ENCODE results near the gene E2F8.
"Not testable (repeated sequence)": the region's sequence is repeated elsewhere in the genome, so short reads cannot be mapped to it uniquely, and the experiment has no call there.

E2F8 gene, protein sequence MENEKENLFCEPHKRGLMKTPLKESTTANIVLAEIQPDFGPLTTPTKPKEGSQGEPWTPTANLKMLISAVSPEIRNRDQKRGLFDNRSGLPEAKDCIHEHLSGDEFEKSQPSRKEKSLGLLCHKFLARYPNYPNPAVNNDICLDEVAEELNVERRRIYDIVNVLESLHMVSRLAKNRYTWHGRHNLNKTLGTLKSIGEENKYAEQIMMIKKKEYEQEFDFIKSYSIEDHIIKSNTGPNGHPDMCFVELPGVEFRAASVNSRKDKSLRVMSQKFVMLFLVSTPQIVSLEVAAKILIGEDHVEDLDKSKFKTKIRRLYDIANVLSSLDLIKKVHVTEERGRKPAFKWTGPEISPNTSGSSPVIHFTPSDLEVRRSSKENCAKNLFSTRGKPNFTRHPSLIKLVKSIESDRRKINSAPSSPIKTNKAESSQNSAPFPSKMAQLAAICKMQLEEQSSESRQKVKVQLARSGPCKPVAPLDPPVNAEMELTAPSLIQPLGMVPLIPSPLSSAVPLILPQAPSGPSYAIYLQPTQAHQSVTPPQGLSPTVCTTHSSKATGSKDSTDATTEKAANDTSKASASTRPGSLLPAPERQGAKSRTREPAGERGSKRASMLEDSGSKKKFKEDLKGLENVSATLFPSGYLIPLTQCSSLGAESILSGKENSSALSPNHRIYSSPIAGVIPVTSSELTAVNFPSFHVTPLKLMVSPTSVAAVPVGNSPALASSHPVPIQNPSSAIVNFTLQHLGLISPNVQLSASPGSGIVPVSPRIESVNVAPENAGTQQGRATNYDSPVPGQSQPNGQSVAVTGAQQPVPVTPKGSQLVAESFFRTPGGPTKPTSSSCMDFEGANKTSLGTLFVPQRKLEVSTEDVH

GRCh38 chr11:19240420-19241259 is at the start of gene E2F8:
Gene E2F8 (minus strand): TSS chr11:19240945. CDS start chr11:19240121, 824 bp downstream.
- in situ Hi-C loops (cut with MboI; ENCODE audit: low sequenced_read_pairs) = no loop called here

DNA sequence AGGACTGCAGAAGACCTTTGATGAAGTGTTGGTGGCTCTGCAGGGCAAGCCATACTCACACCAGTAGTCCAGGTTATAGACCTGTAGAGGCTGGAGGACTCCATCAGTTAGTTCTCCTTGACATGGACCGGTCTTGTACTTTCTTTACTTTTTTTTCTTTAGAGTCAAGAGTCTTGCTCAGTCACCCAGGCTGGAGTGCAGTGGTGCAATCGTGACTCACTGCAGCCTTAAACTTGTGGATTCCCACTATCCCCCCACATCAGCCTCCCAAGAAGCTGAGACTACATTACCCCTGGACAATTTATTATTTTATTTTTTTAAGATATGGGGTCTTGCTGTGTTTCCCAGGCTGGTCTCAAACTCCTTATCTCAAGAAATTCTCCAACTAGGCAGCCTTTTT is 49.6 kb upstream of the E2F8 start:
- in situ Hi-C loops (cut with MboI; ENCODE audit: low sequenced_read_pairs) = no loop called here

GRCh38 chr11:19288256-19288655 is 47.5 kb upstream of the E2F8 start:
- in situ Hi-C loops (cut with MboI; ENCODE audit: low sequenced_read_pairs) = no loop called here

- in situ Hi-C loops (cut with MboI; ENCODE audit: low sequenced_read_pairs) = no loop called here
These were observed 45.7 kb upstream of the E2F8 start for GRCh38 chr11:19286411-19286810.

- in situ Hi-C loops (cut with MboI; ENCODE audit: low sequenced_read_pairs) = no loop called here
These were observed 44.1 kb upstream of the E2F8 start for GRCh38 chr11:19284881-19285280.

GRCh38 chr11:19283991-19284390 is 43.2 kb upstream of the E2F8 start:
- in situ Hi-C loops (cut with MboI; ENCODE audit: low sequenced_read_pairs) = no loop called here

DNA sequence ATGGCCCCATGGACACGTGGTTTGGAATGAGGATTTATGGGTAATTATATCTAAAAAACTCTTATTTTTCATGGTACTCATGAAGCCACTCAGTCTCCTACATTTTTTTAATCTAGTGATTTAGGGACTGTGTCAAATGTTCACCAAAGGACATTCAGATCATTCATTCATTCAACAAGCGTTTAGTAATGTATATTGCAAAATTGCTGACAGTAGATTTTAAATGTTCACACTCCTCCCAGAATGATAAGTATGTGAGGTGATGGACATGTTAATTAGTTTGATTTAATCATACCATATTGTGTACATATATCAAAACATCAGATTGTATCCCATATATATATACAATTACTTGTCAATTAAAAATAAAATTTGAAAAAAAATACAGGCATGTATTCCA is 40.8 kb upstream of the E2F8 start:
- in situ Hi-C loops (cut with MboI; ENCODE audit: low sequenced_read_pairs) = no loop called here

- in situ Hi-C loops (cut with MboI; ENCODE audit: low sequenced_read_pairs) = no loop called here
These were observed 40.3 kb upstream of the E2F8 start for GRCh38 chr11:19281041-19281440.

DNA sequence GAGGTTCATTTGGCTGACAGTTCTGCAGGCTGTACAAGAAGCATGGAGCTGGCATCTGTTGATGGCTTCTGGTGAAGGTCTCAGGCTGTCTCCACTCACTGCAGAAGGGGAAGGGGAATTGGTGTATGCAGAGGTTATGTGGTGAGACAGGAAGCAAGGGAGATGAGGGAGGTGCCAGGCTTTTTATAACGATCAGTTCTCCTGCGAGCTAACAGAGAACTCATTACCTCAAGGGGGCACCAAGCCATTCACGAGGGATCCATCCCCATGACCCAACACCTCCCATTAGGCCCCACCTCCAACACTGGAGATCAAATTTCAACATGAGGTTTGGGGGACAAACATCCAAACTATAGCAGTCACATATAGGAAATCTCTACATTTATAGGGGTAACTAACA is 38.7 kb upstream of the E2F8 start:
- in situ Hi-C loops (cut with MboI; ENCODE audit: low sequenced_read_pairs) = no loop called here

DNA sequence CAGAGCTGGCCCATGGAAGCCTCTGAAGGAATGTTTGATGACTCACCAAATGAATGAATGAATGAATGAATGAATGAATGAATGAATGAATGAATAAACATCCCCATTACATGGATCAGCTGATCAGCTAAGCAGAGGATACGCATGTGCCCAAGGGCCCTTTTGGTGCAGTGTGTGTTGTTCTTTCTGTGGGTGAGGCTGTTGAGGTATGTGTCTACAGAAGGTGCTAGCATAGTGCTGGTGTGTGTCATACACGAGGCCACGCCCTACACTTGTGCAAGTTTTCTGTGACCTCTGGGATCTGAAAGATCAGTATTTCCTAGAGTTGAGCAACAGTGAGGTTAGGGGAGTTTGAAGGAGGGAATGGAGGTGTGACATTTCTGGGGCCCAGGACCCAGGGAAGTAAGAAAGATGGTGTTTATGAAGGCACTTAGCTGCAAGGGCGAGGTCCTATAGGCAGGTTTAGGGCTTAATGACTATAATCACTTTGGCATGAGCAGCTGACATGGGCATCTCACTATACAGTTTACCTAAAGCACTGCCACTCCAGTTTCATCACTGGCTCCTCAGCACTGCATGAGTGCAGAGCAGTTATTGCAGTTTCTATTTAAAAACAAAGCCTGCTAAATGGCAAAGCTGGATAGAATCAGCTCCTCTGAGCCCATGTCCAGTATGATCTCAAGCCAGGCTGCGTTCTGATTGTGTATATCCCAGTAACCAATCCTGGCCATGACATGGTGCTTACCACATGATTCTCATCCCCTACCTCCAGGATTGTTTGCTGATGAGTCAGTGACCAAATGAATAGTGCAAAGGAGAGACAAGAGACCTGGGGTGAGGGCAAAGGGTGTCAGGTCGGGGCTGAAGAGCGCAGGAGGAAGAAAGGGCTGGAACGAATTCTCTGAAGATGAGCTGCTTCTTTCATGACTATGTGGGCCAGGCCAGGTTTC is 36.4 kb upstream of the E2F8 start:
- in situ Hi-C loops (cut with MboI; ENCODE audit: low sequenced_read_pairs) = no loop called here

DNA sequence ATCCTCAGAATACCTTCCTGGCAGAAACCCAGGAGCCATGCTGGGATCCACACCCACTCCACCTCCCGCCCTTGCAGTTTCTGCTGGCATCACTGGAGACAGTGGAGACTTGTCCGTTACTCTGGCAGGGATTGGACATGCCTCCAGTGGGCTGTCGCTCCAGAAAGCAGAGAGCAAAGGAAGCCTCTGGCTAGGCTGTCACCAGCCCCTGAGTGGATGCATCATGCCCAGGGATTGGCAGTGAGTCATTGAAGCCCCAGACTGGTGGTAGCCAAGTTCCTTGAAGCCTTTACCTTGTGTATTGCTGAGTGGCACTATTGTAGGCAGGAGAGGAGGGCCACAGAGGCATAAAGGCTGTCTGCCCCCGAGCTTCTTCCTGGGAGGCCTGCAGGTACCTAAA is 34.8 kb upstream of the E2F8 start:
- in situ Hi-C loops (cut with MboI; ENCODE audit: low sequenced_read_pairs) = no loop called here

- in situ Hi-C loops (cut with MboI; ENCODE audit: low sequenced_read_pairs) = not testable (repeated sequence)
These were observed 32.5 kb upstream of the E2F8 start for GRCh38 chr11:19273219-19273618.

DNA sequence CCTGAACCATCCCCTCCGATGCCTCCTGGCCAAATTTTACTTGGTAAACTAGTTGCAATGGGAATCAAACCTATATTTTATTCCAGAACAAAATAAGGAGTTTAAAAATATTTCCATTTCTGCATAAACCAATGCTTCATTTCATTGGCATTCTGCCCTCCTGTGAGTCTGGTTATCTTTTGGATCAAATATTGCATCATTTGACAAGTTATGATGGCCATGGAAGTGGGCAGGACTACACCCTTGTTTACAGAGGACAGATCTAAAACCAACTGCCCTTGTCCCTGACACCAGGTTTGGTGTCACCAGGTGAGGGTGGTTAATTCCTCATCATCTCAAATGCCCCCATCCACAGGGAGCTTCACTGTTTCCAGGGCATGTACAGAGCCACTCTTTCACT is 28.2 kb upstream of the E2F8 start:
- in situ Hi-C loops (cut with MboI; ENCODE audit: low sequenced_read_pairs) = no loop called here

GRCh38 chr11:19267567-19267966 is 26.8 kb upstream of the E2F8 start:
- in situ Hi-C loops (cut with MboI; ENCODE audit: low sequenced_read_pairs) = no loop called here

DNA sequence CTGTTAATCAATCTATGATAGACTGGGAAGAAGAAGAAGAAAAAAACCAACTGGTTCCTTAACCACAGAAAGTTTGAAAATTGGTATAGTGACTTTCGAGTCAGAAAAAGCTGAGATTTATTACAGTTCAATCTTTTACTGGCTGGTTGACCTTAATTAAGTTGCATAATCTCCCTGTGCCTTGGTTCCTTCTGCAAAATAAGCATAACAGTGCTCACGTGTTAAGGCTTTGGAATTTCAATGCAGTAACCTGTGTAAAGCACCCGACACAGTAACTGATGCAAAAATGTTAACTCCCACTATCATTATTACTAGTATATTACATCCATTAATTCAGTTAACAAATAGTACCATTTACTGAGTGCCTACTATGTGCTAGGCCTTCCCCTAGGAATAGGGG is 22.6 kb upstream of the E2F8 start:
- in situ Hi-C loops (cut with MboI; ENCODE audit: low sequenced_read_pairs) = no loop called here

- in situ Hi-C loops (cut with MboI; ENCODE audit: low sequenced_read_pairs) = no loop called here
These were observed 19.0 kb upstream of the E2F8 start for GRCh38 chr11:19259487-19260345.

DNA sequence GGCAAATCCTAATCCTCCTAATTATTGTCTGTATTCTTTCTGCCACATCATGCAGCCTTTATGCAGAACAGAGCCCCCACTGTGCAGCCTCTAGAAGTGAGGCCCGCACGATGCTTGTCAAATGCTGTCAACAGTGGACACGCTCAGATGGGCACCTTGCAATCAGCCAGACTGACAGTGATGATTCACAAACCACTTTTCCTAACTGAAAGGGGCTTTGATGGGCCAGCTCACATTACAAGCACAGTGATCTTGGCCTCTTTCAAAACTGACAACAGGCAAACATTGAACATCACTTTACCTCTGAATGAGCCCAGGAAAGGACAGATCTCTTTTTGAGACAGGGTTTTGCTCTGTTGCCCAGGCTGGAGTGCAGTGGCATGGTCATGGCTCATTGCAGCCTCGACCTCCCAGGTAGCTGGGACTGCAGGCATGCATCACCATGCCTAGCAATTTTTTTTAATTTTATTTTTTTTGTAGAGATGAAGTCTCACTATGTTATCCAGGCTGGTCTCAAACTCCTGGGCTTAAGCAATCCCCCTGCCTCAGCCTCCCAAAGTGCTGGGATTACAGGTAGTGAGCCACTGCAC is 18.0 kb upstream of the E2F8 start:
- in situ Hi-C loops (cut with MboI; ENCODE audit: low sequenced_read_pairs) = no loop called here

DNA sequence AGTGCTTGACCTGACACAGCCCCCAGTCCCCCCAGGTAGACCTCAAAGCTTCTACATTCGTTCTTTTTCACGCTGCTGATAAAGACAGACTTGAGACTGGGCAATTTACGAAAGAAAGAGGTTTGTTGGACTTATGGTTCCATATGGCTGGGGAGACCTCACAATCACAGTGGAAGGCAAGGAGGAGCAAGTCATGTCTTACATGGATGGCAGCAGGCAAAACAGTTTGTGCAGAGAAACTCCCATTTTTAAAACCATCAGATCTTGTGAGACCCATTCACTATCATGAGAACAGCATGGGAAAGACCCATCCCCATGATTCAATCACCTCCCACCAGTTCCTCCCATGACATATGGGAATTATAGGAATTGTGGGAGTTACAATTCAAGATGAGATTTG is 13.7 kb upstream of the E2F8 start:
- in situ Hi-C loops (cut with MboI; ENCODE audit: low sequenced_read_pairs) = not testable (repeated sequence)

GRCh38 chr11:19253817-19254216 is 13.1 kb upstream of the E2F8 start:
- in situ Hi-C loops (cut with MboI; ENCODE audit: low sequenced_read_pairs) = no loop called here

Measured in hTERT RPE-1 (cell line).